Measurements from ENCODE around the gene PVALEF.

Gene PVALEF

DNA sequence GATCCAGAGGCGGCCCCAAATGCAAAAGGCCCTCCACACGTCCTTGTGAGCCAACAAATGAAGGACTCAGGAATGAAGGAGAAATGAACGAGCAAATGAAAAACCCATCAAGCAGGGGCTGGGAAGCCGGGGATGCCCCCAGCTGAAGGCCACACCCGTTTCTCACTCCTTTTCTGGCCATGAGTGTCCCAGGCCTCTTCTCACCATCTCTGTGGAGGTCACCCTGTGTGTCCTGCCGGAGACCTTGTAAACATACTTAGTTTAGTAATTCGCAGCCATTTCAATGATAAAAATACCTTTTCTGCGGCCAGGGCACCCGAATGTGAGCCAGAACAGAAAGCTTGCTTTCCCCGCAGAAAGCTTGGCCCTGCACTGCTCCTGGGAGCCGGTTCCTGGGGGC lies 21.8 kb downstream of the PVALEF start:
- no peak for DNase-seq

DNA sequence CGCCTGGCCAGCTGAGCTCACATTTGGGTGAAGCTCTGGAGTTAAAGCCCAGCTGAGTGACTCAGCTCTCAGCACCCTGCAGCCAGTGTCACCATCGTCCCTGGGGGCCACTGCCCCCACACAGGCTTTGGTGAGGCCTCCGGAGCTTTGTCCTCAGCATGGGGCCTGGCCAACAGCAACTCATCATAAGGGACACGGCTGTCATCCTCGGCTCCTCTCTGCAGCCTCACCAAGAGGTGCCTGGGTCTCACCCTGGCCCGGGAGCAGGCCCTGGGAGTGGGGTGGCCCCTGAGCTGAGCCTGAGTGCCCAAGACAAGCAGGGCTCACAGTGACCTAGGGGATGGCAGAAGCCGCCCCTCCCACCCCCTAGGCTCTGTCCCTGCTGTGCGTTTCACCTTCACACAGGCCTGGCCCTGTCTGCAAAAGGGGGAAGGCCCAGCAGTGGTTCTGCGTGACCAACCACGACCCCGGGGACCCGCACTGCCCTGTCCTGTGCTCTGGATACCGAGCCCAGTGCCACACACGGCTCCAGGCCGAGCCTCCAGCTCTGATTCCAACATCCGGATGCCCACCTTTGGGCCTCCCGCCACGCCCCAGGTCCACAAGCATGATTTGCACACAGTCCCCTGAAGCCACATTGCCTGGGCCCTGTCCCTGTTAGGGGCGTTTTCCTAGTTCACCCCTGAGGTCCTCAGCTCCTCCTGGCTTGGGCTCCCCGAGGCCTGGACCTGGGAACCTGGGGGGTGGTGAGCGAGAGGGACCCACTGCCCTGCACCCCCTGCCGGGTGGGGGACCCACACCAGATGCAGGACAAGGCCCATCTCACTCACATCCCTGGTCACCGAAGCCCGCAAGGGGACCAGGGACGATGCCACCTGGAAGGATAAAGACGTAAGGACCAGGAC lies 22.5 kb downstream of the PVALEF start:
- DNase-seq = no peak

DNA sequence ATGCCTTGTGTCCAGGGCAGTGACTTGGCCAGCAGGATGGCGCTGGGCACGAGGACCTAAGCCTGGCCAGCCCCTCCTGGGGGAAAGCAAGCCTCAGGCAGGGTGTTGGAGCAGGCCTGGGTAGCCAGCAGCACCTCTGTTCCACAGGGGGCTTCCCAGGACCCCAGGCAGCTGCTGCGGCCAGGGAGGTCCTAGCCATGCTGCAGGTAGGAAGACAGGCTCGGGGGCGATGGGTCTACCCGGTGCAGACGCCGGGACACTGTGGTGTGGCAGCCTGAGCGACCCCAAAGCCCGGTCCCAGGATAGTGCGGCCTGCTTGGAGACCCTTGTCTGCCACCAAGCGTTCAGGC lies 23.2 kb downstream of the PVALEF start:
- DNase-seq = no peak

DNA sequence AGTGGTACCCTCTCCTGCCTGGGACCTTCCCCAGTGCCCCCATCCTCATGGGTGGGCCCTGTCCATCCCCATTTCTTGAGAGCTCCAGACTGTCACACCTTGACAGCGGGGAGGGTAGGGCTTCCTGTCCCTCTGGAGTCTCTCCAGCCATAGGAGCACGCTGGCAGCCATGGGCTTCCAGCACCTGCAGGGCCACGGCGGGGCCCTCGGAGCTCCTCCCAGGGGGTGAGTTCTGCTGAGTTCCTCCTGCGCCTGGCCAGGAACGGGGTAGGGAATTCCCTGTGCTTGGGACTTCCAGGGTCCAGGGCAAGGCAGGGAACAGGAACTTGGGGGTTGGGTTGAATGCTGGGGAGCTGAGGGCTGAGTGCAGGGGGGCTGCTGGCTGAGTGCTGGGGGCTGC lies 23.7 kb downstream of the PVALEF start:
- DNase-seq = no peak

DNA sequence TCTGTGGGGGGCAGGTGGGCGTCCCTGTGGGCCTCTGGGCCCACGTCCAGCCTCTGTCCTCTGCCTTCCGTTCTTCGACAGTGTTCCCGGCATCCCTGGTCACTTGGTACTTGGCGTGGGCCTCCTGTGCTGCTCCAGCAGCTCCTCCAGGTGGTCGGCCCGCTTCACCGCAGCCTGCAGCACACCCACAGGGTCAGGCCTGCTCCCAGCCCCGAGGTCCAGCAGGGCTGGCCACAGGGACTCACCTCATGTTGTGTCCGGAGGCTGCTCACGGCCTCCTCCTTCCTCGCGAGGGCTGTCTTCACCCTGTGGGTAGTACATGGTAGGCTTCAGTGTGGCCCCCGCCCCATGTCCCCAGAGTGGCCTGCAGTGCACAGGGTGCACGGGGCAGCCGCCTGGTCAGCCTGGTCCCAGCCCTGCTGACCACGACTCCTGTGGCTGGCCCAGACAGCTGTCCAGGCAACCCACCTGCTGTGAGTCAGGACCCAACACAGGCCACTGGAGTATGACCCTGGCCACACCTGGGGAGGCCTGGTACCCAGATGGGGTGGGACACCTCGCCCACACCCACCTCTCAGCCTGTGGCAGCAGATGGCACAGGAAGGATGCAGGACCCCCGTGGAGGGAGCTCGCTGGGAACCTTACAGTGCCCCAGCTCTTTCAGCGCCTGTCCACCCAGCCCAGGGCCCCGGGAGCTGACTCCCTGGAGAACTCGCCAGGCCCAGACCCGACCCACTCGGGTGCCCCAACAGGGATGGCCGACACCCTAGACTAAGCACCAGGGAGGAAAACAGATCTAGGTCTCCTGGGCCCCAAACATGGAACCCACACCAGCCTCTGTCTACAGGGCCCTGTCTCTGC lies 24.6 kb downstream of the PVALEF start:
- no peak for DNase-seq

DNA sequence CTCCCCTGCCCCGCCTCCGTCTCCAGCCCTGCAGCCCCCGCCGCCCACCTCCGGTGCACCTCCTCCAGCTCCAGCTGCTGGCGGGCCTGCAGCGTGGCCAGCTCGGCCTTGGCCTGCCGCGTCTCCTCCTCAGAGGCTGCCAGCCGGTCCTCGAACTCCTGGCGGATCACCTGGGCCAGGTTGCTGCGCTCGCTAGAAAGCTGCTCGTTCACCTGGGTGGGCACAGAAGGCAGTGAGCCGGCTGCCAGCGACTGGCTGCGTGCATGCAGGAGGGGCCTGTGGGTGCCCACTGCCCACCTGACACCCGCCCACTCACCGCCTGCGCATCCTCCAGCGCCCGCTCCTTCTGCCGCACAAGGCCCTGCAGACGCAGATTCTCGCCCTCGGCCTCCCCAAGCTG lies 25.3 kb downstream of the PVALEF start:
- no peak for DNase-seq

DNA sequence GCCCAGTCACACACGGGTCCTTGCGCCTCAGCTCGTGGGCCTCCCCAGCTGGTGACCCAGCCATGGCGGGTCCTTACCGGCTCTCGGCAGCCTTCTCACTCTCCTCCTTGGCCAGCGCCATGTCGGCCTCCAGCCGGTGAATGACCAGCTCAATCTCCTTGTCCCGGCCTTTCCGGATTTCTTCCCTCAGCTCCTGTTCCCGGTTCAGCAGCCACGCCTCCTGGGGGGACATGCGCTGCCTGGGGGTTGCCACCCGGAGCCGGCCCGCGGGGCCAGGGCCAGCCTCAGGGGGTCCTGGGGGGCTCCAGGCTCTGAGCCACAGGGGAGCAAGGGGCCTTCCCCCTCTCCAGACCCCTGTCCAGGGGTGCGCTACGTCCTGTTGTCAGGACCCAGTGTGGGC lies 25.8 kb downstream of the PVALEF start:
- no peak for DNase-seq

DNA sequence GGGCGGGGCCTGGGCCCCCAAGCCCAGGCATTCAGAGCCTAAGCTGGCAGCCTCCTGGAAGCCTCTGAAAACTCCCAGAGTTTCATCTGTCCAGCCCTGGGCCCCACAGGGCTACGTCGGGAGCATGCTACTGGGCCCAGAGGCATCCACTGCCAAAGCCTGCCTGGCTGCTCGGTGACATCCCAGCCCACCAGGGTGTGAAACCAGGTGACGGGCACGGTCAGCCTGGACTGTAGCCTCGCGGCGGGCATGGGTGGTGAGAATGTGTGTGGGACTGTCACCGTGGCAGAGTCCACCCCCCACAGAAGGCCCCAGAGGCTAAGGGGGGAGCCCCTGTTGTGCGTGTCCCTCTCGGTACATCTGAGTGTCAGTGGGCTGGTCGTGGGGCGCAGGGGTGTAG lies 26.3 kb downstream of the PVALEF start:
- DNase-seq = no peak

DNA sequence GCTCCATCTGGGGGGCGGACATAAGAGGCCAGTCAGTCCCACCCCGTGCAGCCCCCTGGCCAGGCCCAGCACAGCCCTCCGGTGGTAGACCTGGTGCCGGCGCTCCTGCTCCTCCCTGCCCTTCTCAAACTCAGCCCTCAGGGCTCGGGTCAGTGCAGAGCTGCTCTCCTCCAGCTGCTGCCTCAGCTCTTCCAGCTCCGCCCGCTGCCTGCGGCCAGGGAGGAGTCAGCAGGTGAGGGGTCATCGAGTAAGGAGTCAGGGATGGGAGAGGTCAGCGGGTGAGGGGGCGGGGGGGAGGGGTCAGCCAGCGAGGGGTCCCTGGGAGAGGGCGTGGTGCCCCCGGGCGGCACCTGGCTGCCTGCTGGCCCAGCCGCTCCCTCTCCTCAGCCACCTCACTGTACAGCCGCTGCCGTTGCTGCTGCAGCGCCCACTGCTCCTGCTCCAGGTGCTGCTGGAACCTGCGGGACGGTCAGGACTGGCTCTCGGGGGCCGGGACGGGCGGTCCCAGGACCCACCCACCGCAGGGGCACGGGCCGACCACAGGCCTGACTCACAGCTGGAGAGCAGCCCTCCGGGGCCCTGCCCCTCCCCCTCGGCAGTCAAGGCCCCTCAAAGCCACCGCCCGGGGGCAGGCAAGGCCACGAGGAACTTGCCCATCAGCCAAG lies 27.2 kb downstream of the PVALEF start:
- no peak for DNase-seq

DNA sequence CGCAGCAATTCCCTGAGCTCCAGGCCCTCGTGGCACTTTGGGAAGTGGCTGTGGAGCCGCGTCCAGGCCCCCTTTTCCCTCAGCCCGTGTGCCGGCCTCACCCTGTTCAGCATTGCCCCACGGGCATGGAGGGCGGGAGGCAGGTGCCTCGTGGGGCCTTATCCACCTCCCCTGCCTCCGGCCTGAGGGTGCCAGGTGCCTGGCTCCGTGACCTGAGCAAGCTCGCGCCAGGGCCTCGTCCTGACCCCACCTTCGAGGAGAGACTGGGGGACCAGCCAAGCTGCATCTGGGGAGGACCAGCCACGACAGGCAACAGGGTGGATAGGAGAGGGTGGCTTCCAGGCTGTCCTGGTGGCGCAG lies 27.7 kb downstream of the PVALEF start:
- no peak for DNase-seq

DNA sequence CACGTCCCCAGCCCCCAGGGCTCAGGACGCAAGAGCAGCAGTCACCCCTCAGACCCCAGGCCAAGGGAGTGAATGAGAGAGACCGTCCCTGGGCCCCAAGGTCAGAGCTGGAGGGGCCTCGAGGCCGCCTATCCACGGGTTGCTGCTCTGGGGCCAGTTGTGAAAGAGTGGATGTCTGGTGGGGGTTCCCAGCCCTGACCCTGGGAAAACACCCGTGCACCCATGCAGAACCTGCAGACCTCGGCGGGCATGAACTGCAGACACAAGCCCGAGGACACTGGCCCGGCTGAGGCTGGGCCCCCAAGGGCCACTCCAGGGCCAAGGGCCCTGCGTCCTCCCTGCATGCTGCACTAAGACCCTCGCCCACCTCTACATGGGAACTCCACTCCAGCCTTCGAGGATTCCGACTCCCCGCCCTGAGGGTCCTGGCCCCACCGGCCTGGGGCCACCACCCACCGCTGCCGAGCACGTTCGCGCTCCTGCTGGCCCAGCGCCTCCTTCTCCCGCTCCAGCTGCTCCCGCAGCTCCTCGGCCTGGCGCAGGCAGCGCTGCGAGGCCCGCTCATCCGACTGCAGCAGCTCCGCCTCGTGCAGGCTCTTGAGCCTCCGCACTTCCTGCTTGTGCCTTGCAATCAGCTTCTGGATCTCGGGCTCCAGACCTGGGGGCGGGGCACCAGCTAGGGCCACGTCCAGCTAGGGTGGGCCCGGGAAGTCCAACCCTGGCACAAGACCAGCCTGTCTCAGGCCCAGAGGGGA lies 28.3 kb downstream of the PVALEF start:
- no peak for DNase-seq

DNA sequence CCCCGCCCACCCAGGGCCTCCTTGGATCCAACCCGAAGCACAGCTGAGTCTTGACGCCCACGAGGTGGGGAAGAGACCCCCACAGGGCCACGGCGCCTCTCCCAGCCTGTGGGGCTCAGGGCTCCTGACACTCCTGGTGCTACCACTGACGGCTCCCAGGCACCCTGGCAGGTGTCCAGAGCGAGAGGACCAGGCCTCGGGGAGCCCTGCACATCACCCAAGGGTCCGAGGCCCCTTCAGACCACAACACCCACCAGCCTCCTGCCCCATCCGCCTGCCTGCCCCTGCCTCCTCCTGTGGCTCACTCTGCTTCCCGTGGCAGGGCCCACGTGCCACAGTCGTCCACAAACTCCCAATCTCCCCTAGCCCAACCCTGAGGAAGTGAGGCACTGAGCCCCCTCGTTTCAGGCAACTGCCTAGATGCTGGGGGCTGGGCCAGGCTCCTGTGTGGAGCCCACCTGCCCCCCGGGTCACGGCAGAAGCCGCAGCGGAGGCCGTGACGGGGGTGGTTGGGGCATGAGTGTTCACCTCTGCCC lies 29.0 kb downstream of the PVALEF start:
- no peak for DNase-seq

DNA sequence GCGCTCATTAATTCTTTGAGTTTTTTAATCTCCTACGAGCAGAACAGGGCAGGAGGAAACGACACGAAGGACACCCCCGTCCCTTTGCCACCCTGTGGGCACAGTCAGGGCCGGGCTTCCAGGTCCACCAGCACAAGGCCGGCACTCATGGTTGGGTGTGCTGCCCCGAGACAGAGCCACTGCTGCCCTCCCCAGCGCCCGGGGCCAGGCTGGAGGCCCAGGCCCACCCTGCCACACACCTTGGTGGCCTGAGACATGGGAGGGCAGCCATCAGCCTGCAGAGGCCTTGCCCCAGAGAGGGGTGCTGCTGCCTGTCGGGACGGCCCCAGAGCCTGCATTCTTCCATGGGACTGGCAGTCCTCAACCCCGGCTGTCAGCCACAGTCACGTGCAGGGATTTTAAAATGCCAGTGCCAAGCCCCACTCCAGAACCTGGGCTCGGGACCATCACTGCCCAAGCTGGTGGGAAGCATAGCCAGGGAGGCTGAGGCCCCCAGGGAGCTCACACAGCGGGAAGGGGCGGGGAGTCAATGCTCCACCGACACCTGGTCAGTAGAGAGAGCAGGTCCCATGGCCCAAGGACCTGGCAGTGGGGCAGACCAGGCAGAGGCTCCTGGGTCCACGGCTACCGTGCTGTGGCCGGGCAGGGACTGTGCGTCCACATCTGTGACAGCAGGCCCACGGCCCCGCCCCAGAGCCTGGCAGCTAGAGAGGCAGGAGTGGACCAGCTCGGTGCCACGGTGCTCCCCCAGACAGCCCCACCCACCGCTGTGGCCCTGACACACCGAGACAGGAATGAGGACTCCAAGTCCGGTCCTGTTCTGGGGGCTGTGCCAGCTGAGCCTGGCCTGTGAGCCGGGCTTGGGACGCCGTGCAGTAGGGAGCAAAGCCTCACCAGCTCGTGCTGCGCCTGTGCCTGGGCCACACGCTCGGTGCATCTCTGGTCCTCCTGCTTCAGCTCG lies 29.9 kb downstream of the PVALEF start:
- DNase-seq = no peak

DNA sequence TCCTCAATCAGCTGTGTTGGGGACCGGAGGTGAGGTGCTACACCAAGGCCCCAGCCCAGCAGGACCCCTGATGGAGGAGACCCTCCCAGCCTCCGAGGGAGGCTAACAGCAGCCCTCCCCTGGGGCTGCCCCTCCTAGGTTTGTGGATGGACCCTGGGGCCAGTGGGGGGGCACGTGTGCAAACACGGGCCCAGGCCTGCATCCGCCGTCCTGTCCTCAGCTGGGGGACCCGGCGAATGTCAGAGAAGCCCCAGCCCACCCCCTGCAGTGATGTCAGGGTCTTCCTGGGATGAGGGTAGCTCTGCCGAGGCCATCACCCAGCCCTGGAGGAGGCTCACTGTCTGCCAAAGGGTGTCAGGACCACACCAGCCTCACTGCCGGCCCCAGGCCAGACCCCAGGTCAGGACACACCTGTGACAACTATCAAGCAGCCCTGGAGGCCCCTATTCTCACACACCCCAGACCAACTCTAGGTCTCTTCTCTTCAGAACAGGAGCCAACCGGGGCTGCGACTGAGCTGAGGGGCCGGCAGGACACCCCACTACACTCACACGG lies 30.7 kb downstream of the PVALEF start:
- DNase-seq = no peak

DNA sequence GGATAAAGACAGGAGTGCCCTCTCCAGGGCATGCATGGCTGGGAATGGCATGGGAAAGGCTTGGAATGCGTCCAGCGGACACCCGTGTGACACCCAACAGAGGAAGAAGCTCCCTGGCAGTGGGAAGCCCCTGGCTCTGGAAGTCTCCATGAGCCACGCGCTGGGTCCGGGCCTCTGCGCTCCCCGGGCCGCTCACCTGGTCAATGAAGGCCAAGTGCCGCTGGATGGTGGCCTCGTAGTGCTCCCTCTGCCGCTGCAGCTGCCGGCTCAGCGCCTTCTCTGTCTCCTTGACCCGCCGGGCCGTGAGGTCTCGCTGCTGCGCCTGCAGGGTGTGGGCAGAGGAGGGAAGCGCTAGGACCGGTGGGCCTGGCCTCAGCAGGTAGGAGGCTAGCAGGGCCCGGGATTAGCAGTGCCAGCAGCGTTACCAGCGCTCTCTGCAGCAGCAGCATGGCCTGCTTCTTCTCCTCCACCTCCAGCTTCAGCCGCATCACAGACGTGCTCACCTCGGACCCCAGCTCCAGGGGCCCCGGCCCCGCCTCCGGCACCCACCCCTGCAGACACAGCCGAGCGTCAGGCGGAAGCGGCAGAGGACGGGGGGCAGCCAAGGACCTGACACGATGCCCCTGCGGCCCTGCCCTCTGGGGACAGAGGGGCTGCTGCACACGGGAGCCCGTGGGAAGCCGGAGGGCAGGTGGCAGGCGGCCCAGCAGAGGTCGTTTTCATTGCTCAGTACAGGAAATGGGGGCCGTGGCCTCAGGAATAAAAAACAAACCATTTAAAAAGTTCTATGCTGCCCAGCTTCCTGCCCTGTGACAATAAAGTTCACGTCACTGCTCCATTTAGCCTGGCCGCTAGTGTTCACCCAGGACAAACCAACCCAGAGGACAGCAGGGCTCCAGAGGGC lies 31.4 kb downstream of the PVALEF start:
- no peak for DNase-seq

DNA sequence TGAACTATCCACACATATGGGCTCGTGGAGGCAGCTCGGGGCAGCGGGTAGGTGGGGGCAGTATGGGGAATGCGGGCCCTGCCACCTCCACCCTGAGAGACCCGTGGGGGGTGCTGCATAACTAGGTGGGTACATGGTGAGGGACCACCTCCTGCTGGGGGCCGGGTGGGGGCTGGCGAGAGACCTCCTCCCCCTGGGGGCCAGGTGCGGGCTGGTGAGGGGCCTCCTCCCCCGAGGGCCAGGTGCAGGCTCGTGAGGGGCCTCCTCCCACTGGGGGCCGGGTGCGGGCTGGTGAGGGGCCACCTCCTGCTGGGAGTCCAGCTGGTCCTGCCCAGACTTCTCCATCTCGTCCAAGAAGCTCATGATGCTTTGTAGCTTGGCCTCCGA lies 32.1 kb downstream of the PVALEF start:
- no peak for DNase-seq

DNA sequence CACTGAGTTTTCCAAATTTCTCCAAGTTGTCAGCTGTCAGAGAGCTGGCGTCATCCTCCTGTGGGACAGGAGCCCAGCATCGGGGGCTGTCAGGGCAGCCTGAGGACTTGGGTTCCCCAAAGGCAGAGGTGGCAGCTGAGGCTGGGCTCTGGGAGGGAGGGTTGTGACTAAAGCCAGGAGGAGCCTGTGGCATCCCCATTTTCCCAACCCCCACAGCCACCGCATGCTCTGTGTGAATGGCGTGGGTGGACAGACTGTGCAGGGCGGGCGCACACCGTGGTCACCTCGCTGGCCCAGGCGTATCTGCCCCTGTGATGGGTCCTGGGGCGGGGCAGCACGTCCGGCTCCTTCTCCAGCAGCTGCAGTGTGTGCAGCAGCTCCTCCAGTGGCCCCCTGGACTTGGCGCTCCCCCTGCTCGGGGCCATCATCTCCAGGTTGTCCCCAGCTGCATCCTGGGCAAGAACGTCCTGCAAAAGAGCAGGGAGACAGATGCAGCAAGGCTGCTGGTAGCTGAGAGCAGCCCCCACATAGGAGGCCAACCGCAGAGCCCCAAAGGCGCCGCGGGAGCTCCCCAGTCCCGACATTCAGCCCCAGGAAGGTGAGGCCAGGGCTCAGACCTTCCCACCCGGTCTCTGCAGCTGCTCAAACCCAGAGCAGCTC lies 32.7 kb downstream of the PVALEF start:
- DNase-seq = no peak

DNA sequence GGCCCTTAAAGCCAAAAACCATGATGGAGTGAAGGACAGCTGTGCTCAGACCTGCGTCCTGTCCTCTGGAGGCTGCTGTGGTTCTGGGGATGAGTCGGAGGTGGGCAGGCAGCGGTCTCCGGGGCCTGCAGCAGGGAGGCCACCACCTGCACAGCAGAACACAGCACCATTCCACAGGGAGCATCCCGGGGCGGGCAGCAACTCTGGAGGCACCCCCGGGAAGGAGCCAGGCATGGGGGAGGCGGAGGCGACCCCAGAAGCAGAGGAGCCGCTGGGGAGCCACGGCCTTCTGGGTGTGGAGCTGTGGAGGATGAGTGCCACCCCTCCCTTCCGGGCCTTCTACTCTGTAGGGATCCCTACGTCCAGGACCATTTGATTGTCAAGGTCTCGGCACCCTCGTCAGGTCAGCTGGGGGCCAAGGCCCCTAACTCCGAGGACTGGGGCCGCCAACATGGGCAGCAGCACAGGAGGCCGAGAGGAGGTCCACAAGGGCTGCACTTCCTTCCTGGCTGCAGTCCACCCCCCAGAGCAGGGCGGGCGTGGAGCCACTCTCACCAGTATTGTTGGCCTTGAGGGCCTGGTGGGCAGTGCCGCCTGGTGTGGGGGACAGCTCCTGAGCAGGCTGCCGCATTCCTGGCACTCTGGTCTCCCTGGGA lies 33.6 kb downstream of the PVALEF start:
- no peak for DNase-seq

DNA sequence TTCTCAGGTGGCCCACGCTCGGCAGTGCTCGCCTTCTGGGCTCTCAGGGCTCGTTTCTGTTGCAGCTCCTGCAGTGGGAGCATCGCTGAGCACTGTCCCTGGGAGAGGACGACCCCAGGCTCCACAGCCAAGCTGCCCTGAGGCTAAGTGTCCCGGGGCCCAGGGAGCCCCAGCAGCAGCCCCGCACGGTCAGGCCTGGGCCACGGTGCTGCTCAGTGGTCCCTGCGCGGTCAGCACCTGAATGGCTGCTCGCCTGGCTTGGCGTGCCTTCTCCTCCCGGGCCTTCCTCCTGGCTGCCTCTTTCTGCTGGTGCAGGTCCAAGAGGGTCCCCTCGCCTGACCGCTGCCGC lies 34.1 kb downstream of the PVALEF start:
- DNase-seq = no peak

Data from activated CD8-positive, alpha-beta memory T cell treated with anti-CD3 and anti-CD28 coated beads, Interleukin-2, amount 50 U/mL, for 4 hours (primary cell).